ENCODE measurements around the gene CCDC88C.

CCDC88C gene

DNA sequence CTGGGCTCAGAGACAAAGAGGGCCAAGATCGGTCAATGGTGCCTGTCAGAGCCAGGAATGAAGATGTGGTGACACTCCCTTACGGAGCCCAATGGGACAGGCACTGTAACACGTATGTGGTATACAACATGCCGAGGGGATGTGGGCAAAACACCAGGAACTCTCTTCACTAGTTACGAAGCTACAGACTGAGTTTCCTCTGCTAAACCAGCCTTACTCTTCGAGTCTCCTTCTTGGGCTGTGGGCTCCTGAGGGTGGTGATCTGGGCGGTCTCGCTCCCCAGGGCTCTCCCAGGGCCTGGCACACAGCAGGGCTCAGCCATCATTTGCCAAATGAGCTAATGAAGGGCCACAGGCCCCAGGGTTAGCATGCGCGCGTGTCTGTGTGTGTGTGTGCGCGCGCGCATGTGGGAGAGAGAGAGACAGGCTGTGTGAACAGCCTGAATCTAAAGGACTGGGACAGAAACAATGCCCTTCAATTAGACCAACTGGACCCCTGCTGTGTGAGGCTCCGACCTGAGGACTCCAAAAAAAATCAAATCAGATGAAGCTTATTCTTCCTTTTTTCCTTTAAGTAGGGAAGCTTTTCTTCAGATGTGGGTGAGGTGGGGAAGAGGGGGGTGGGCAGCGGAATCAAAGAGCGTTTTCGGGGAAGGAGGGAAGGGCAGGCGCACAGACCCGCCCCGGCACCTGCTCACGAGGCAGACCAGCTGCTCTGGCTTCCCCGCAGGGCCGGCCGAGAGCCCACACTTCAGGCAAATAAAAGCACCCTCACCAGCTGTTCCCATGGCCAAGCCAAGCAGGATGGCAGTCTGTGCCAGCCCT lies 42.5 kb downstream of the CCDC88C start:
- no peak for DNase-seq (ENCODE audit: low read depth)
- no peak overlapping the region for H3K4me3 ChIP-seq (ENCODE audit: low read depth, low read length)

DNA sequence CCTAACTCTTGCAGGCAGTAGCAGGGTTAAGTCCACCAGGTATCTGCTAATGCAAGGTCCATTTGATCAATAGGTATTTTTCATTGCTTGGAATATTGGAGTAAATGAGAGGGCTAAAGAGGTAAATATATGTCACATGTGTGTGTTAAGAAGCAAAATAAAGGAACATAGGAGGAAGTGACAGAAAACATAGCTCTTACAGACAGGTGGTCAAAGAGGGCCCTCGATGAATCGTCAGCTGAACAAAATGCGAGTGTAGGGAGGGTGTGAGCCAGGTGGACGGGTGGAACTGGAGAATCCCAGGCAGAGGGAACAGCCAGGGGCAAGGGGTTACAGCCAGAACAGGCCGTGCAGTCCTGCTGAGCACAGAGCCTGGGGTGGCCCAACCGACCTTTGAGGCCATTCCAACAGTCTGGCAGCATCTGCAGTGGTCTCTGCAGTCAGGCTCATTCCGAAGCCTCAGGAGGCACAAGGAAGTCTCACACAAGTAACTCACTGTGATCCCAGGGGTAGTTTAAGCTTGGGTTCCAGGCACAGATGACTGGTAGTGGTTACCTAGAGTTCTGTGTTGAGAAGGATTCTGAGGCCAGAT lies 43.2 kb downstream of the CCDC88C start:
- no peak for DNase-seq (ENCODE audit: low read depth)
- H3K4me3 ChIP-seq (ENCODE audit: low read depth, low read length), result peak overlapping the region; percentile 35
- no peak for TF ChIP-seq CTCF (IDR thresholded peaks at IDR 0.05; ENCODE audit: insufficient read depth, low read depth, low read length, missing control alignments)

More for the DNA sequence above, 42.5 kb downstream of the CCDC88C start:
- TF ChIP-seq CTCF (IDR thresholded peaks at IDR 0.05; ENCODE audit: insufficient read depth, low read depth, low read length, missing control alignments), result no peak

DNA sequence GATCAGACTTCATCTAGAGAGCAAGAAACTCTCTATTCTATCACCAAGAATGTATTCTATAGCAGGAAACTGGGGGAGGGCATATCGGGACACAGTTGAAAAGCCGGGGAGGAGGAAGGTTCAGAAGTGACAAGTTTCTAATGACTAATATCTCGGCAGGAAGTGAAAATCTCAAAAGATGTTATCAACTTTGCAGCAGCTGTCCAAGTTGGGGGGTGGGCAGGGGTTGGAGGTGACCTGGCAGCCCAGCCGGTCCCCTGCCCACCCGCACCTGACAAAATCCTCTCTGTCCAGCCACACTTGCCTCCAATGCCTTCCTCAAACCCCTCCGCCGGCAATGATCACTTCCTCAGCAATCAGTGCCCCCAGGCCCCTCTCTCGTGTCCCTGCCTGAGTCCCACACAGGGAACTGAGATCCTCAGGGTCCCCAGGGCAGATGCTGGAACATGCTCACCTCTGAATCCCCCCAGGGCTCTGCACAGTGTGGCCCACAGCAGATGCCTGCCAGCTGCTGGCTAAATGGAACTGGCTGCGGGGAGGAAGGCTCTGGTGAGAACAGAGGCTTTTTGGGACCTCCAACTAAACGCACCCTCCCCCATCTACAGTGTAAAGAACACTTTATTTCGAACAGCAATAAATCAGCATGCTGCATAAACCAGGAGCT lies 43.9 kb downstream of the CCDC88C start:
- peak overlapping the region; percentile 35 for H3K4me3 ChIP-seq (ENCODE audit: low read depth, low read length)
- peak; percentile 92 for DNase-seq (ENCODE audit: low read depth)
- TF ChIP-seq CTCF (IDR thresholded peaks at IDR 0.05; ENCODE audit: insufficient read depth, low read depth, low read length, missing control alignments), result no peak

GRCh38 chr14:91372671-91373495 lies 44.7 kb downstream of the CCDC88C start:
- H3K4me3 ChIP-seq (ENCODE audit: low read depth, low read length), result peak overlapping the region; percentile 45
- no peak for TF ChIP-seq CTCF (IDR thresholded peaks at IDR 0.05; ENCODE audit: insufficient read depth, low read depth, low read length, missing control alignments)
- peak; percentile 65 for DNase-seq (ENCODE audit: low read depth)

DNA sequence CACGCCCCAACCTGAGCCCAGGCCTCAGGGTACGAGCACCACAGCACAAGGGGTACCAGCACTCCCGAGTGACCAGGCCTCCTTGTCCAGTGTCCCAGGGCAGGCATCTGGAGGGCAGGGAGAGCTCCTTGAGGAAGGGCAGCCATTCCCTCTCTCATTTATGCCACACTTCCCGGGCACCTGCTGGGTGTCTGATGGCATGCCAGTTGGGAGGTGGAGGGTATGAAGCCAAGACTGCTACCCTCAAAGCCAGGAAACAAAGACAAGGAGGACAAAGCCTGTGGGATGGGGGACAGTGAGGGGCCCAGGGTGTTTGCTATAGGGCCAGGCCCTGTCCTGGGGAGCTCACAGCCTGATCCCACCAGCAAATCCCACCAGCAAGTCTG lies 45.6 kb downstream of the CCDC88C start:
- peak overlapping the region; percentile 27 for H3K4me3 ChIP-seq (ENCODE audit: low read depth, low read length)
- DNase-seq (ENCODE audit: low read depth), result no peak
- no peak for TF ChIP-seq CTCF (IDR thresholded peaks at IDR 0.05; ENCODE audit: insufficient read depth, low read depth, low read length, missing control alignments)

Measured in GM12865 (cell line).